Effector memory CD8-positive, alpha-beta T cell (primary cell): ENCODE data around the gene HS6ST3.

Source experiments
- ATAC-seq: fragments of 150-1000 bp; cut with Tn5 transposase; replicated peaks from 2 replicates; pipeline ENCODE4 v1.10.0; 2021; ENCODE audit warnings: mild to moderate bottlenecking, moderate library complexity
- DNase-seq, 3 experiments: peaks; one replicate each; pipeline ENCODE4 v3.0.0; 2021
- H3K27ac Mint-ChIP-seq, 2 donors: one replicate each; pipeline ENCODE4 v1.8.0; 2022; ENCODE audit warnings: mild to moderate bottlenecking in 2 of 2, mixed read lengths in 2 of 2, moderate library complexity in 2 of 2
- H3K27me3 Mint-ChIP-seq, 2 donors: one replicate each; pipeline ENCODE4 v1.8.0; 2022; ENCODE audit warnings: mixed read lengths in 2 of 2
- H3K36me3 Mint-ChIP-seq: one replicate; pipeline ENCODE4 v1.8.0; 2022; ENCODE audit warnings: mild to moderate bottlenecking, moderate library complexity, mixed read lengths; ENCODE audit not compliant: insufficient read depth
- H3K4me1 Mint-ChIP-seq, 2 donors: one replicate each; pipeline ENCODE4 v1.8.0; 2022; ENCODE audit warnings: low read depth in 2 of 2, mixed read lengths in 2 of 2
- H3K4me3 Mint-ChIP-seq, 2 donors: one replicate each; pipeline ENCODE4 v1.8.0; 2022; ENCODE audit warnings: mild to moderate bottlenecking in 2 of 2, mixed read lengths in 2 of 2, moderate library complexity in 2 of 2
- H3K9me3 Mint-ChIP-seq, 2 donors: one replicate each; pipeline ENCODE4 v1.8.0; 2022; ENCODE audit warnings: mixed read lengths in 2 of 2

Gene HS6ST3

DNA sequence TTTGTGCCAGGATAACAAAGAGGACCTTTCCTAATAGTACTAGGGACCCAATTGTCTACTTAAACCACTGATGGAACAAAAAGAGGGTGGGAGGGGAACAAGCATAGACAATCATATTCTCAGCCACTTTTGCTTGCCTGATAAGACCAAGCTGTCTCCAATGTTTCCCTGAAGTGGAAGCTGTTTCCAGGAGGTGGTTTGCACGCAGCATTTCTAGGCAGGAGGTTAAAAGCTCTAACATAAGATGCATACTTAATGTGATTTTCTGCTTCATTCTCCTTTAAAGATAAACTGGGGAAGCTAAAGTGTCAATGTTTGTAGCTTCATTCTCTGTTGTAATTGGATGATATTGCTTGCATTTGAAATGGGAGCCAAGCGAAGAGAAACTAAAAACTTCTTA is 442.9 kb downstream of the HS6ST3 start:
- Mint-ChIP-seq H3K4me3 (no peak overlapping the region), H3K27me3 (no peaks in the 10 kb centered on the region), H3K36me3 (no peaks in the 10 kb centered on the region), H3K9me3 (peaks cover 12 to 23% of the 10 kb centered on the region in 2 donors), H3K27ac (no peak overlapping the region), H3K4me1 (no peaks in the 10 kb centered on the region)
- ATAC-seq (no peak), DNase-seq (no peak)

DNA sequence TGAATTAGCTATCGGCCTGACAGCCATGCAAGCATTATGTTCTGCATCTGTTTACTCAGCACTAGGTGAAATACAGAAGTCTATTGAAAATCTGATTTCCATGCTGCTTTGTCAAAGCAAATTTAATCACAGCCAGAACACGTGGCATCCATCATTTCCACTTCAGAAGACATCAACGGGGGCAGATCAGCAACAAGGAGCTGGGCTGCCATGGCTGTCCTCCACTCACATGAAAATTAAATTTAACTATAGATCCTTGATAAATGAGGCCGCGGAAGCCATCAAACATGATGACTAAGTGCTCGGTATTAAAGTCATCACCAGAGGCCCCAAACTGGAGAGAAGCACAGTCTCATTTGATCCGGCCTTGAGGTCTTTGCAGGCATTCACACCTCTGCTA is 443.5 kb downstream of the HS6ST3 start:
- ATAC-seq (no peak), DNase-seq (no peak)
- Mint-ChIP-seq H3K4me1 (no peaks in the 10 kb centered on the region), H3K27ac (no peak overlapping the region), H3K9me3 (peaks cover 12 to 25% of the 10 kb centered on the region in 2 donors), H3K27me3 (no peaks in the 10 kb centered on the region), H3K4me3 (no peak overlapping the region), H3K36me3 (no peaks in the 10 kb centered on the region)

DNA sequence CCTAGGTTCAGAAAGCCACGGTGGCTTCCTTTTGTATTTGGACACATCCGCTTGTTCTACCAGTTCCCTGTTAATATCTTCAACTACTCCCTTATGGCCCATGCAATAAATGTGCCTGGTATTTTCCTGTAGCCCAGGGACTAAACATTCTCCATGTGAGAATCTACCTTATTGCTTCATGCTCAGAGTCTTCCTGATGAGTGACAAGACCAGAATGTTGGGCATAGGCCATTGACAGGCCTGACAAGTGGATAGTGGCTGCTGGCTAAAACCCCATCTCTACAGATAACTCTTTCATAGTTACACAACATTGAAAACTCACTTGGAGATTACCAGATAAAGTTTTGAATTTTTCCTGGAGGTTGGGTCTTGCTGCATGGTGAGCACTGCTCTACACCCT is 449.9 kb downstream of the HS6ST3 start:
- H3K36me3 Mint-ChIP-seq: no peaks in the 10 kb centered on the region
- DNase-seq: no peak
- no peak overlapping the region for H3K4me3 Mint-ChIP-seq
- no peak for ATAC-seq
- H3K9me3 Mint-ChIP-seq: peaks cover 9 to 12% of the 10 kb centered on the region in 2 donors
- H3K27ac Mint-ChIP-seq: no peak overlapping the region
- no peaks in the 10 kb centered on the region for H3K27me3 Mint-ChIP-seq
- no peaks in the 10 kb centered on the region for H3K4me1 Mint-ChIP-seq

- Mint-ChIP-seq H3K9me3 (peaks cover 6 to 7% of the 10 kb centered on the region in 2 donors), H3K4me3 (no peak overlapping the region), H3K27ac (no peak overlapping the region), H3K27me3 (no peaks in the 10 kb centered on the region), H3K4me1 (no peaks in the 10 kb centered on the region), H3K36me3 (no peaks in the 10 kb centered on the region)
- DNase-seq (no peak), ATAC-seq (no peak)
Measured at GRCh38 chr13:96540670-96541069, 450.8 kb downstream of the HS6ST3 start.

GRCh38 chr13:96542986-96543385 is 453.1 kb downstream of the HS6ST3 start:
- Mint-ChIP-seq H3K27me3 (no peaks in the 10 kb centered on the region), H3K4me3 (no peak overlapping the region), H3K4me1 (no peaks in the 10 kb centered on the region), H3K36me3 (no peaks in the 10 kb centered on the region), H3K27ac (no peak overlapping the region), H3K9me3 (peaks cover 2 to 4% of the 10 kb centered on the region in 2 donors)
- DNase-seq (no peak), ATAC-seq (no peak)

DNA sequence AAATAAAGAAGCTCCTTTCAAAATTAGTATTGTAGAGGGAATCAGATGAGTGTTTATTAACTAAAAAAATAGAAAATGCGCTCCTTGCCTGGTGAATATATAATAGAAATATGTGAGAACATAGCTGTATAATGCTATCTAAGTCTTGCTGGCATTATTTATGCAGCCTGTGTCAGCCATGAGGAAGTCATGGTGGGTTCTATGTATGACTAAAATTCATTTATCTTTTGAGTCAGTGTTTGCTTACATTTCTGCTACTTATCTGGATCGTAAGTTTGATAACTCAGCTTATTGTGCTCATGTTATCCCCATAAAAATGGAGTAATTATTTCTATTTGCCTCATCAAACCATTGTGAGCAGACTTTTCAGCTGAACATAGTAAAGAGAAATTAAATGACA is 455.1 kb downstream of the HS6ST3 start:
- peaks cover 9 to 12% of the 10 kb centered on the region in 2 donors for H3K9me3 Mint-ChIP-seq
- H3K4me1 Mint-ChIP-seq: no peaks in the 10 kb centered on the region
- ATAC-seq (no peak), DNase-seq (no peak)
- H3K4me3 Mint-ChIP-seq: no peak overlapping the region
- H3K27me3 Mint-ChIP-seq: no peaks in the 10 kb centered on the region
- H3K27ac Mint-ChIP-seq: no peak overlapping the region
- H3K36me3 Mint-ChIP-seq: no peaks in the 10 kb centered on the region

DNA sequence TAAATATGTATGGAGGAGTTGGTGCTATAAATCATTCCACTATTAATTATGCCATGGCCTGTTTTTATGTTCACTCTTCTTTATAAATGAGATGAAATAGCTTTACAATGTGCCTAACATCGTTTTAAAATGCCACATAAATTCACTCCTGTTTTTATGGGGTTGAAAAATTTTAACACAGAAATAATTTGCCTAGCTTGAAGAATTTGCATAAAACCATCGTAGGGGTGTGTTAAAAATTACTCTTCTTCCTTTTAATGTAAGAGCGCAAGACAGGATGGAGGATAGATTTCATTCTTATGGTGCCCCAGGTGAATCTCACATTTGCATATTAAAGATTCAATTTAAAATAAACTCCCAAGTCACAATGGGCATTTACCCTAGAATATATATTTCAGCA is 456.6 kb downstream of the HS6ST3 start:
- Mint-ChIP-seq H3K4me1 (no peaks in the 10 kb centered on the region), H3K27ac (no peak overlapping the region), H3K9me3 (peaks cover 9 to 15% of the 10 kb centered on the region in 2 donors), H3K4me3 (no peak overlapping the region), H3K36me3 (no peaks in the 10 kb centered on the region), H3K27me3 (no peaks in the 10 kb centered on the region)
- ATAC-seq (no peak), DNase-seq (no peak)

- ATAC-seq (no peak), DNase-seq (no peak)
- no peak overlapping the region for H3K4me3 Mint-ChIP-seq
- H3K9me3 Mint-ChIP-seq: peaks cover 19 to 29% of the 10 kb centered on the region in 2 donors
- no peaks in the 10 kb centered on the region for H3K36me3 Mint-ChIP-seq
- no peak overlapping the region for H3K27ac Mint-ChIP-seq
- H3K4me1 Mint-ChIP-seq: no peaks in the 10 kb centered on the region
- no peaks in the 10 kb centered on the region for H3K27me3 Mint-ChIP-seq
Measured at GRCh38 chr13:96551546-96551945, 461.6 kb downstream of the HS6ST3 start.

GRCh38 chr13:96552559-96552958 is 462.7 kb downstream of the HS6ST3 start:
- peaks cover 19 to 29% of the 10 kb centered on the region in 2 donors for H3K9me3 Mint-ChIP-seq
- no peaks in the 10 kb centered on the region for H3K27me3 Mint-ChIP-seq
- no peaks in the 10 kb centered on the region for H3K4me1 Mint-ChIP-seq
- no peak overlapping the region for H3K4me3 Mint-ChIP-seq
- DNase-seq: no peak
- no peaks in the 10 kb centered on the region for H3K36me3 Mint-ChIP-seq
- H3K27ac Mint-ChIP-seq: no peak overlapping the region
- ATAC-seq: no peak

GRCh38 chr13:96553796-96554195 is 463.9 kb downstream of the HS6ST3 start:
- ATAC-seq: no peak
- no peak for DNase-seq
- no peaks in the 10 kb centered on the region for H3K27me3 Mint-ChIP-seq

GRCh38 chr13:96573563-96573962 is 483.7 kb downstream of the HS6ST3 start:
- peaks cover 0 to 8% of the 10 kb centered on the region in 2 donors for H3K9me3 Mint-ChIP-seq
- H3K36me3 Mint-ChIP-seq: no peaks in the 10 kb centered on the region
- no peak overlapping the region for H3K4me3 Mint-ChIP-seq

More at GRCh38 chr13:96553796-96554195, 463.9 kb downstream of the HS6ST3 start:
- Mint-ChIP-seq H3K9me3 (peaks cover 14 to 20% of the 10 kb centered on the region in 2 donors), H3K4me1 (no peaks in the 10 kb centered on the region), H3K4me3 (no peak overlapping the region), H3K27ac (no peak overlapping the region), H3K36me3 (no peaks in the 10 kb centered on the region)

GRCh38 chr13:96575423-96576320 is 485.8 kb downstream of the HS6ST3 start:
- H3K27ac Mint-ChIP-seq: no peak overlapping the region

More at GRCh38 chr13:96573563-96573962, 483.7 kb downstream of the HS6ST3 start:
- no peak for DNase-seq
- no peak overlapping the region for H3K27ac Mint-ChIP-seq
- no peaks in the 10 kb centered on the region for H3K4me1 Mint-ChIP-seq
- H3K27me3 Mint-ChIP-seq: no peaks in the 10 kb centered on the region
- ATAC-seq: no peak

GRCh38 chr13:96581741-96582140 is 491.8 kb downstream of the HS6ST3 start:
- ATAC-seq (no peak), DNase-seq (no peak)
- H3K4me1 Mint-ChIP-seq: no peaks in the 10 kb centered on the region
- peaks cover 9 to 23% of the 10 kb centered on the region in 2 donors for H3K9me3 Mint-ChIP-seq
- no peaks in the 10 kb centered on the region for H3K27me3 Mint-ChIP-seq
- H3K36me3 Mint-ChIP-seq: peaks cover 3% of the 10 kb centered on the region
- no peak overlapping the region for H3K27ac Mint-ChIP-seq
- H3K4me3 Mint-ChIP-seq: no peak overlapping the region

More at GRCh38 chr13:96575423-96576320, 485.8 kb downstream of the HS6ST3 start:
- DNase-seq (no peak), ATAC-seq (no peak)
- Mint-ChIP-seq H3K27me3 (no peaks in the 10 kb centered on the region), H3K36me3 (no peaks in the 10 kb centered on the region), H3K4me1 (no peaks in the 10 kb centered on the region), H3K9me3 (peaks cover 0 to 7% of the 10 kb centered on the region in 2 donors), H3K4me3 (no peak overlapping the region)

DNA sequence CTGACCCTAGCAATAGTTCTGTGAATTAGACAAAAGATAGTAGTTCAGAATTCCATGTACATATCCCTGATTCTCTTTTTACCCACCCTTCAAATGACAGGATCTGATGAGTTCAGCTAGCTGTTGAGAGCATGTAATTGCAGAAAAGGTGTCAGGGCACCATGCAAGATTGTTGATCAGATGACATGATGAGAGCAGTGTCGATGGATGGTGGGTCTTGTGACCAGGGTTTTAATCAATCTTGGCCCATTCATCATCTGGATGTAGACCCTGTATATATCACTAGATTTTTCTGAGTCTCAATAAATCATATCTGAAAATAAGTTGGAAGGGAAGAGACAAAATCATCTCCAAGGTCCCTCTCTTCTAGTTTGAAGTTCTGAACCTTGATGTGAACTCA is 525.3 kb downstream of the HS6ST3 start:
- Mint-ChIP-seq H3K9me3 (peaks cover 13 to 17% of the 10 kb centered on the region in 2 donors), H3K4me3 (no peak overlapping the region), H3K4me1 (no peaks in the 10 kb centered on the region), H3K27me3 (no peaks in the 10 kb centered on the region), H3K27ac (no peak overlapping the region), H3K36me3 (no peaks in the 10 kb centered on the region)
- DNase-seq (no peak), ATAC-seq (no peak)
